Neural cell (in vitro differentiated cells): Measurements from ENCODE around the gene UBE2O.

Source experiments
- CTCF ChIP-seq: fragments of 450-650 bp; IDR thresholded peaks from 2 replicates; pipeline ENCODE4 v1.5.1; 2014; ENCODE audit warnings: antibody characterized with exemption, mild to moderate bottlenecking, moderate library complexity; ENCODE audit not compliant: poor library complexity, severe bottlenecking
- EP300 ChIP-seq: fragments of 450-650 bp; conservative IDR thresholded peaks from 2 replicates; pipeline ENCODE4 v1.6.1; 2014; ENCODE audit warnings: antibody characterized with exemption, mild to moderate bottlenecking, moderate library complexity; ENCODE audit not compliant: poor library complexity, severe bottlenecking
- EZH2 ChIP-seq: fragments of 200-600, 300-800 bp; shearing (Covaris generic), sonication (generic); IDR thresholded peaks from 2 replicates; pipeline ENCODE4 v1.6.1; 2014; ENCODE audit warnings: antibody characterized with exemption, low read length, borderline replicate concordance, mild to moderate bottlenecking; ENCODE audit not compliant: insufficient read depth, poor library complexity, severe bottlenecking
- MXI1 ChIP-seq: fragments of 450-650 bp; conservative IDR thresholded peaks from 2 replicates; pipeline ENCODE4 v1.6.1; 2014; ENCODE audit warnings: antibody characterized with exemption, mild to moderate bottlenecking; ENCODE audit not compliant: poor library complexity, severe bottlenecking
- POLR2AphosphoS5 ChIP-seq: IDR thresholded peaks from 2 replicates; pipeline ENCODE4 v1.6.1; 2012
- RAD21 ChIP-seq: fragments of 450-650 bp; conservative IDR thresholded peaks from 2 replicates; pipeline ENCODE4 v1.6.1; 2014; ENCODE audit warnings: antibody characterized with exemption, mild to moderate bottlenecking, moderate library complexity
- REST ChIP-seq: IDR thresholded peaks from 2 replicates; pipeline ENCODE4 v1.6.1; 2012; ENCODE audit warnings: borderline replicate concordance
- SMC3 ChIP-seq: fragments of 450-650 bp; conservative IDR thresholded peaks from 2 replicates; pipeline ENCODE4 v1.6.1; 2014; ENCODE audit warnings: antibody characterized with exemption, mild to moderate bottlenecking, moderate library complexity; ENCODE audit not compliant: poor library complexity
- TAF1 ChIP-seq: IDR thresholded peaks from 2 replicates; pipeline ENCODE4 v1.6.1; 2012; ENCODE audit warnings: low read depth

GRCh38 chr17:76356803-76357456 lies 96.0 kb downstream of the UBE2O start:
- TF ChIP-seq CTCF (no peak), TAF1 (no peak), REST (no peak), EP300 (no peak), RAD21 (no peak), SMC3 (no peak), POLR2AphosphoS5 (no peak), EZH2 (no peak), MXI1 (no peak)
